Measurements from ENCODE around the gene SNX14.

DNA sequence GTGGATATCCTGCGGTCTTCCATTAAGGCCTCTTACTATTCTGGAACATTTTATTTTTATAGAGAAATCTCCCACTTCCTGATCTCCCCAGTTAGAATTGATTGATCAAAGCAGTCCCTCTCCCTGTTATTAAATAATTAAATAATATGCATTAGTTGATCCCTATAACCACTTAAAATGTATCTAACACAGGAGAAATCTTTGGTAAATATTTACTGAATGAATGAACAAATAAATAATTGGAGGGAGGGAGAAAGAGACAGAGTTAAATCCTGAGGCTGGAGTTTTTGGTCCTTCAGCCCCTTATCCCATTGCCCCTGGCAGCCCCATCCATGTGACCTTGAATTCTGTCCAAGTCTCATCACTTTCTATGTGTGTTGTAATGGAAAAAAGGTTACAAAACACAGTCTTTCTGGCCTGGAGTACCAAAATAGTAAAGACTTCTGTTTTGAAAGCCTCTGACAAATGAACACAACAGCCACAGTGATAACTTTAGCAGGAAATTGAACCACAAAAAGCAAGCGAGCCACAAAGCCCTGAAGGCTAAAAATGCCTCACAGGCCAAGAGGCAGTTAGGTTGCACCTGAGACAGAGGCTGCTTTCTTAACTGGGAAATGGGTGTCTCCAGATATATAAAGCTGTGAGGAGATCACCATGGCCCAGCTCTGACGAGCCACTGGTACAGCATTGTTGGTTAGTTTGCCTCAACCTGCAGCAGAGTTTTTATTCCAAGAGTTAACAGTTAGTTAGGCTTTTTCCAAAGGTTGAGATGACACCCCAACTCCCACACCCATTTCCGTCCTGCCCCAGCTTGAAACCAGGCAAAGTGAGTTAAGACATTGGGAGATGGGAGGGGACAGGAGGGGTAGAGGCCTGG lies 132.5 kb downstream of the SNX14 start:
- no peak for TF ChIP-seq CTCF (IDR thresholded peaks at IDR 0.05)
- no peak; the same call in 1 of the 2 replicates for TF ChIP-seq POLR2AphosphoS5 (IDR thresholded peaks at IDR 0.05; ENCODE audit: low read depth, low read length)
- TF ChIP-seq TAF1 (IDR thresholded peaks at IDR 0.05; ENCODE audit: borderline replicate concordance, low read depth, low read length) = no peak

Data from SK-N-SH (cell line).